ENCODE results near the gene XPR1.
A peak's percentile ranks its signal among the peaks of the same experiment; 100 is the strongest.

- TF ChIP-seq CTCF (IDR thresholded peaks at IDR 0.05; ENCODE audit: low read depth, low read length) (peak; percentile 64), EZH2phosphoT487 (IDR thresholded peaks at IDR 0.05; ENCODE audit: low read depth) (no peak)
Observed at GRCh38 chr1:180632326-180633056, 669 bp downstream of the XPR1 start.
